RPMI8226 (cell line): Measurements from ENCODE around the gene TINAGL1.
A peak's percentile ranks its signal among the peaks of the same experiment; 100 is the strongest.

Experiments
- DNase-seq: peaks from one replicate; pipeline ENCODE4 v3.0.0-alpha.2; 2015

Gene TINAGL1, protein sequence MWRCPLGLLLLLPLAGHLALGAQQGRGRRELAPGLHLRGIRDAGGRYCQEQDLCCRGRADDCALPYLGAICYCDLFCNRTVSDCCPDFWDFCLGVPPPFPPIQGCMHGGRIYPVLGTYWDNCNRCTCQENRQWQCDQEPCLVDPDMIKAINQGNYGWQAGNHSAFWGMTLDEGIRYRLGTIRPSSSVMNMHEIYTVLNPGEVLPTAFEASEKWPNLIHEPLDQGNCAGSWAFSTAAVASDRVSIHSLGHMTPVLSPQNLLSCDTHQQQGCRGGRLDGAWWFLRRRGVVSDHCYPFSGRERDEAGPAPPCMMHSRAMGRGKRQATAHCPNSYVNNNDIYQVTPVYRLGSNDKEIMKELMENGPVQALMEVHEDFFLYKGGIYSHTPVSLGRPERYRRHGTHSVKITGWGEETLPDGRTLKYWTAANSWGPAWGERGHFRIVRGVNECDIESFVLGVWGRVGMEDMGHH

DNA sequence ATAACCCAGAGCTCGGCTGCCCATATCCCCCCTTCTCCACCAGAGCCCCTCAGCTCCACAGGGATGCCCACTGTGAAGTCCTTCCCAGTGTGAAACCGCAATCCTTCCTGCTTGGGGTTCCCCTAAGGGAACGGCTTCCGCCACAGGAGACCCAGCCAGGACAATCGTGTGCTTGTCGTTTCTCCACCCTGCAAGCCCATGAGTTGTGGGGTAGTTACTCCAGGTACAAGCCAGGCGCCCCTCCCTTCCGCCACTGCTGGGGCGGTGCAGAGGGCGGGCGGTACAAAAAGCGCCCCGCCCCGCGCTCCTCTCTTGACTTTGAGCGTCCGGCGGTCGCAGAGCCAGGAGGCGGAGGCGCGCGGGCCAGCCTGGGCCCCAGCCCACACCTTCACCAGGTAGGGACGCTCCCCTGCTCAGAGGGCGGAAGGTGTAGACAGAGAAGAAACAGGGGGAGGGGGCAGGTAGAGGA is at the start of gene TINAGL1:
Gene TINAGL1, plus strand, starts transcription at position 315 of the 469 bp plus-strand sequence. CDS start 634 bp downstream, outside the sequence.
- no peak for DNase-seq

DNA sequence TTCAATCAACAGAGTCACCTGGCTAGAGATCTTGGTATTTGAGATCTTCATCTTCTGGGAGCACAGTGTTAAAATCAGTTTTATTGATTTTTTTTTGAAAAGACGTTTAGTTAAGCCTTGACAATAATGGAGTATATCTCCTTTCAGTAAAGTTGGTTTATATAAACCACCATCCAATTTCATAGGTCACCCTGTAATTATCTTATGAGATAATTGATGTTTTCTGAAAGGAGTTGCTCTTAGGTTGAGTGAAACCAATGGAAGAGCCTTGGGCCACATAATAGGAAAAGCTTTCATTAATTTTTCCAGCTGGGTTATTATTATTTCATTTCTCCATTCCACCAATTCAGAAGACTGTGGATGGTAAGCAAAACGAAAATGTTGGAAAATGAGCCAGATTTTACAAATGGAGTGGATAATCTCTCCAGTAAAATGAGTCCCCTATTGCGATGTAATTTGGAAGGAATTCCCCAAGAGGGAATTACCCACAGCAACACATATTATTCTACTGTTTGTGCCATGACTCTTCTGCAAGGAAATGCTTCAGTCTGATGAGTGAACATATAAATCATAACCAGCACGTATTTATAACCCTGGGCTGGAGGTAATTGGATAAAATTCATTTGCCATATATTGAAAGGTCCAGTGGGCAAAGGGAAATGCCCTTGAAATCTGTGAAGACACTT is 46.2 kb upstream of the TINAGL1 start:
- DNase-seq, result no peak

DNA sequence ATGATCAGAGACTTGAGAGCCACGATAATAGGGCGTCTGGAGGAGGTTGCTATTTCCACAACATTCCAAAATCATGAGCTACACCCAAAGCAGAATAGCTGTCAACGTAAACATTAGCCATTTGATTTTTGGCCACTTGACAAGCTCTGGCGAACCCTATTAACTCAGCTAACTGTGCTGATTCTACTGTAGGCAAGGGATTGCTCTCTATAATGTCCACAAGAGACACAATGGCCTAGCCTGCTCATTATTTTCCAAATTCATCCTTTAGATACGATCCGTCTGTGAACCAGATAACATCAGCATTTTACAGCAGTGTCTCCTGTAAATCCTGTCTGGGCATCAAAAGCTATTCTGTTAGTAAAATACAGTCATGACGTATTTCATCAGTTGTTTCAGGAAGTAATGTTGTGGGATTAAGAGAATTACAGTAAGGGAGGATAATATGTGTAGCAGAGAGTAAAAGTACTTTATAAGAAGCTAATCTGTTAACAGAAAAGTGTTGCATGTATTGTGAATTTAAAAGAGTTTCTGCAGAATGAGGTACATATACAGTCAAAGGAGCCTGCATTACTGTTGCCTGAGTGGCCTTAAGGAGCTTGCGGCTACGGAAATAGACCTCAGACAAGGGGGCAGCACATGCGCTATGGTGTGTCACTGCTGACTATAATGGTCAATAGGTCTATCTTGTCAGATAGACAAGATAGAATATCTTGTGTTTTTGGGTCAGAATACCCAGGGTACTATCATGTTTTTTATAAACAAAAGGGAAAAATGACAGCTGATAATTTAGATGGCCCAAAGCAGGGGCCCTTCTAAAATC is 44.9 kb upstream of the TINAGL1 start:
- no peak for DNase-seq

DNA sequence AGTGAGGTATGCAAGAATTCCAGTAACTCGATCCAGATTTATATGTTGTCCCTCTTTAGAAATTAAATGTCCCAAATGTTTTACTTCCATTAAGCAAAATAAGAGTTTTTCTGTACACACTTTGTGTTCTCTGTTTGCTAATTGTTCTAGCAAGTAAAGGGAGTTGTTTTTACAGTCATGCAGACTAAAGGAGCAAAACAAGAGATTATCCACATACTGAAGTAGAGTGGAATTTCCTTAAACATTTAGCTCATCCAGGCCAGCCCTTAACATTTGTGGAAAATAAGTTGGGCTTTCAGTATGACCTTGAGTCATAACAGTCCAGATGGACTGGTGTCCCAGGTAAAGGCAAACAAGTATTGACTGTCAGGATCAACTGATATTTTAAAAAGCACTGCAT is 44.1 kb upstream of the TINAGL1 start:
- no peak for DNase-seq

DNA sequence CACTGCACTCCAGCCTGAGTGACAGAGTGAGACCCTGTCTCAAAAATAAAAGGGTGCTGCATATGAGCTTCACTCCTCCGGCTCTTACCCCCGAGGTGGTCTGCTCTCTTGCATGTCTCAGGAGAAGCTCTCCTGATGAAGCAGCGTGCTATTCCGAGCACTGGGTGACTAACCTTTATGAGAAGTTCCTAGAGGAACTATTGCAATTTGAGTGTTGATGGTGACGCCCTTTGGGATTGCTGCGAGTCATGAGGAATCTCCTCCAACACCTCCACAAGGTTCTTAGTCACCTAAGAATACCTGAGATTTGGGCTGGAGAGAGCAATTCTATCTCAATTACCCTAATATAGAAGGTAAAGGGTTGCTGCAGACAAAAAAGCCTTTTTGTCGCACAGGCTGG is 40.8 kb upstream of the TINAGL1 start:
- DNase-seq, result no peak

DNA sequence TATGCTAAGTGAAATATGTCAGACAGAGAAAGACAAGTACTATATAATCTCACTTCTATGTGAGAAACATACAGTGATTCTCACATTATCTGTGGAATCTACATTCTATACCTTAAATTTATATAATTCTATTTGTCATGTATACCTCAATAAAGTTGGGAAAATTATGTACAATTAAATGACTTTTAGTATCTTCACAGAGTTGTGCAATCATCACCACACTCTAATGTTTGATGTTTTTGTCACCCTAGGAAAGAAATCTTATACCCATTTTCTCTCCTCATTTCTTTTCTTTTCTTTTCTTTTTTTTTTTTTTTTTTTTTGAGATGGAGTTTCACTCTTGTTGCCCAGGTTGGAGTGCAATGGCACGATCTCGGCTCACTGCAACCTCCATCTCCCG is 37.0 kb upstream of the TINAGL1 start:
- DNase-seq, result no peak

DNA sequence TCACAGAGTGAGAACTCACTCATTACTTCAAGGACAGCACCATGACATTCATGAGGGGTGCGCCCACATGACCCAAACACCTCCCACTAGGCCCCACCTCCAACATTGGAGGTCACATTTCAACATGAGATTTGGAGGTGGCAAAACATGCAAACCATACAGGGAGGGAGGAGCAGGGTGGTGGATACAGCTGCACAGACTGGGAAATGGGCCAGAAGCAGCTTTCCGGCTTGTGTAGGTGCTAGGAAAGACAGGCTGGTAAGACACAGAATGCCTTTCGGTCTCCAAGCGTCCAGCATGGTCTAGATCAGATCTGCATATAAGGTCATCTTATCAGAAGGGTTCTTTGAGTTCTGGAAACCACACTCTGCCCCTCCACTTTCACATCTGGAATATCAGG is 35.1 kb upstream of the TINAGL1 start:
- DNase-seq, result peak; percentile 57

DNA sequence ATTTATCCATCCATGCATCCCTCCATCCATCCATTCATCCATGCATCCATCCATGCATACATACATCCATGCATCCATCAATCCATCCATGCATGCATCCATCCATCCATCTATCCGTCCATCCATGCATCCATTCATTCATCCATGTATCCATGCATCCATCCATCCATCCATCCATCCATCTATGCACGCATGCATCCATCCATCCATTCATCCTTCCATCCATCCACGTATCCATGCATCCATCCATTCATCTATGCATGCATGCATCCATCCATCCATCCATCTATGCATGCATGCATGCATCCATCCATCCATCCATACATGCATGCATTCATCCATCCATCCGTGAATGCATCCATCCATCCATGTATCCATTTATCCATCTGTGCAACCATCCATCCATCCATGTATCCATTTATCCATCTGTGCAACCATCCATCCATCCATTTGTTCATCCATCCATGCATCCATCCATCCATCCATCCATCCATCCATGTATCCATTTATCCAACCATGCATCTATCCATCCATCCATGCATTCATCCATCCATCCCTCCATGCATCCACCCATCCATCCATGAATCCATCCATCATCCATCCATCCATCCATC is 30.3 kb upstream of the TINAGL1 start:
- DNase-seq, result no peak

DNA sequence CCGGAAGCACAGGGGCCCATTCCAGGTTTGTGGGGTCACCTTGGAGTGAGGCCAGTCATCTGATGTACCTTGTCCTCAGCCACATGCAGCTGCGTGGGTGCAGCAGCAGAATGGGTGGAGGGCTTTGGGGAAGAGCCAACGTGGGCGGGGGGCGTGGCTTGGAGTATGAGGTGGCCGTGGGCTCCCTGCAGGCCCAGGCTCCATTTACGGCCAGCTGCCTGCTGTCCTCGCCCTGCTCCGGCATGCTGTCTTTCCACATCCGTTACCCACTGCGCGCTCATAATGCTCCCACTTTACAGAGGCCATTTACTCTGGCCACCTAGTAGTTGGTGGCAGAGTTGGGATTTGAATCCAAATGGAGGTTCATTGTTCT is 27.8 kb upstream of the TINAGL1 start:
- no peak for DNase-seq

DNA sequence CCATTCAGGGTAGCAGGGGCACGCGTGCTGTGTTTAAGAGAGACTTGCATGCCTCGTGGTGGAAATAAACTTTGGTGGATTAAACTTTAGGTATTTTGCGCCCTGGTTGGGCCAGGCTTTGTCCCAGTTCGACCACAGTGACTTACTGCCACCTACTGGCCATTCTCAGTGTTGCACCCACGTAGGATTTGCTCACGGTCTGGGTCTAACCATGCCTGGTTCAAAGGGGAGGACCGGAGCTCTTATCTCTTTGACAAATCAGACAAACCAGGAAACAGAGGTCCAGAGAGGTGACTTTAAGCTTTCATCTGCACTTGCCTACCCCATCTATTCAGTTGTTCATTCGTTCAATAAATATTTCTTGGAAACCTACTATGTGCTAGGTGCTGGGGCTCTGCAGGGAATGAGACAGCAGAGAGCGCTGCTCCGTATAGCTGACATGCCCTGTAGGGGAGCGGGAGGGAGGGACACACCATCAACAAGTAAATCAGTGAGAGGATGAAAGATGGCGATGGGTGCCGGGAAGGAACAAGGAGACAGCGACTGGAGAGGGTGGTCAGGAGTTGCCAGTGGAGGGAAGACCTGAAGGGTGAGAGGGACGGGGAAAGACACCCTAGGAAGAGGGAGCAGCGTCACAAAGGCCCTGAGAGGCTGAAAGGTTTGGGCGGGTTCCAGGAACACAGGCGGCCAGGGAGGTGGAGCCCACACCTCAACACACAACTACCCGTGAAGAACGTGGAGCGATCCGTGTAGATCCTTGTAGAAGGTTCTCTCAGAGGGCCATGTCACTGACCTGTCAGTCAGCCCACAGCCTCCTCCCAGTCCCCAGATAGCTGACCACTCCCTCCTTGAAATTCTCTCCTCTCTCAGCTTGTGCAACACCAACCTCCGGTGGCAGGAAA is 27.2 kb upstream of the TINAGL1 start:
- peak; percentile 91 for DNase-seq

DNA sequence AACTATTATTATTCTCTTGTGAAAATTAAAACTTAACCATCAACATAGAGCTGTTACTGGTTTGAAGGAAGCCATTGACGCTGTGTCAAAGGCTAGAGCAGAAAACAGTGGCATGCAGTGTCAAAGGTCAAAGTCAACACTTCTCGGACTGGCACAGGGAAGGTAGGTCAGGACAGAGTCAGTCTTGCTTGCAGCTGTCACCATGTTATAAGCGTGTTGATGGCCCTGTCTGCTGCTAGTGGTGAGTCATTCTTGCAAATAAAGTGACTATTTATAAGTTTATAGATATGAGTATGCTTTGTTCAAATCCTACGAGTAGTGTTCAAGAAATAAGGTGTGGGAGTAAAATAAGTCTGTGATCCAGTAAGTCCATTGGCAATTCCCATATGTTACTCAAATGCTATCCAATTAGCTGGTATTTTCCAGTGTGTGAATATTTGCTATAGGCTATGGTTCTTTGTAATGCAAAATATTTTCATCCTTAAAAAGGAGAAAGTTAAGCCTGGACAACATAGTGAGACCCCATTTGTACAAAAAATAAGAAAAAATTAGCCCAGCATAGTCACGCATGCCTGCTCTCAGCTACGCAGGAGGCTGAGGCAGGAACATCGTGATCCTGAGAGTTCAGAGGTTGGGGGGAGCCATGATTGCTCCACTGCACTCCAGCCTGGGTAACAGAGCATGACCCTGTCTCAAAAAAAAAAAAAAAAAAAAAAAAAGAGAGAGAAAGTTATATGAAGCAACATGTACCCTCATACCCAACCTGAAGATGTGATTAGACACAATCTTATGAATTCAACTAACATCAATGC is 26.3 kb upstream of the TINAGL1 start:
- DNase-seq, result no peak

DNA sequence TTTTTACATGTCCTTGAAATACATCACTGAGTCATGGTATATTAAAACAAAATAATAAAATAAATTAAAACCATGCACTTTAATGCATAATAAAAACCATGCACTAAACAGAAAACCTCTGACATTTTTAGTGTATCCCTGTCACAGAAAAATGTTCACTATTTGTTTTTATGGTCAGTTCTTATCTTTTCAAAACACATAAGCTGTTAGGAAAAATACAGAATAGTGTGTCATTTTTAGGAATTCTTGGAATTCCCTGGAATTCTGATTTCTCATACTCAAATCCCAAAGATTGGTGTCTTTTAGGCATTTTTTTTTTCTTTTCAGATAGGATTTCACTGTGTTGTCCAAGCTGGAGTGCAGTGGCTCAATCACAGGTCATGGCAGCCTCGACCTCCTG is 25.1 kb upstream of the TINAGL1 start:
- no peak for DNase-seq

DNA sequence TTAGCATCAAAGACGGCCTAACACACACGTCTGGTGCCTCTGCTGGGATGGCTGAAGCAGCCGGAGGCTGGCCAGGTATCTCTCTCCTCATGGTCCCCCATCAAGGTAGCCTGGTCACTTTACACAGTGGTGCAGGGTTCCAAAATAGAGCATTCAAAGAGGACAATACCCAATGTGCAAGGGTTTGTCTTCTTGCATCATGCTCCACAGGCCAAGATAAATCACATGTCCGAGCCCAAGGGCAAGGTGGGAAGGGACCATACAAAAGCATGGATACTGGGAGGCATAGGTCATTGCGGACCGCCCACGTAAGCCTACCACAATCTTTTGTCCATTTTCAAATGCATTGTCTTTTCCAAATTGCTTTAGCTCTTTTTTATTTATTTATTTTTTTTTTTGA is 23.8 kb upstream of the TINAGL1 start:
- DNase-seq, result no peak

DNA sequence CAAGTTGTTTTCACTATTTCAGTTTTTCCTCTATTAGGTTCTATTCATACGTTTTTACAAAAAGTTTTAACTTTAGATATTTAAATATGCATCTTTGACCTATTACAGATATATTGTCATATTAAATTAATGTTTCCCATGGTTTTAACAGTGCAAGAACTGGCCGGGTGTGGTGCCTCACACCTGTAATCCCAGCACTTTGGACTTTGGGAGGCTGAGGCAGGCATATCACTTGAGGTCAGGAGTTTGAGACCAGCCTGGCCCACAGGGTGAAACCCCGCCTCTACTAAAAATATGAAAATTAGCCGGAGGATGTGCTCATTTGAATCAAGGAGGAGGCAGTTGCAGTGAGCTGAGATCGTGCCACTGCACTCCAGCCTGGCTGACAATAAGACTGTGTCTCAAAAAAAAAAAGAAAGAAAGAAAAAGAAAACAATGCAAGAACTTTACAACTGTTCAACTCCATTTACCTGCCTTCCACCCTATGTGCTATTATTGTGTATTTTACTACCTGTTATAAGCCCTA is 19.8 kb upstream of the TINAGL1 start:
- no peak for DNase-seq

DNA sequence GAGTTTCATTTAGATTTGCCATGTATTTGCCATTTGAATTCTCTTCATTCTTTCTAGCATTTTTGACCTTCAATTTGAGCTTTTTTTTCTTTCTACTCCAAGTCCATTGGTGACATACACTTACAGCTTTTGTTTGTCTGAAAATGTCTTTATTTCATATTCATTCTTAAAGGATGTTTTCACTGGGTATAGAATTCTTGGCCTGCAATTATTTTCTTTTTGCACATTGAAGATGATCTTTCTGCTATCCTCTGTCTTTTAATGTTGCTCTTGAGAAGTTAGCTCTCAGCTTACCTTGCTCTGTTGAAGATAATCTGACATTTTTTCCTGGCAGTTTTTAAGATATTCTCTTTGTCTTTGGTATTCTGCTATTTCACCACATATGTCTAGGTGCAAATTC is 16.6 kb upstream of the TINAGL1 start:
- no peak for DNase-seq

DNA sequence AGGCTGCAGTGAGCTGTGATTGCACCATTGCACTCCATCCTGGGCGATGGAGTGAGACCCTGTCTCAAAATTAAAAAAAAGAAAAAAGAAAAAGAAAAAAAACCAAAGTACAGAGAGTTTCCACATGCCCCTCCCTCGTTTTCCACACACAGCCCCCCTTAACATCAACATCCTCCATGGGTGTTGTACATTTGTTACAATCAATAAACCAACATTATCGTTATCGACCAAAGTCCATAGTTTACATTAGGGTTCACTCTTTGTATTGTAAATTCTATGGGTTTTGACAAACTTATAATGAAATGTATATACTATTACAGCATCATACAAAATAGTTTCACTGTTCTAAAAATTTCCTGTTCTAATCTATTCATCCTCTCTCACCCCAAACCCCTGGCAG is 15.9 kb upstream of the TINAGL1 start:
- DNase-seq, result no peak

DNA sequence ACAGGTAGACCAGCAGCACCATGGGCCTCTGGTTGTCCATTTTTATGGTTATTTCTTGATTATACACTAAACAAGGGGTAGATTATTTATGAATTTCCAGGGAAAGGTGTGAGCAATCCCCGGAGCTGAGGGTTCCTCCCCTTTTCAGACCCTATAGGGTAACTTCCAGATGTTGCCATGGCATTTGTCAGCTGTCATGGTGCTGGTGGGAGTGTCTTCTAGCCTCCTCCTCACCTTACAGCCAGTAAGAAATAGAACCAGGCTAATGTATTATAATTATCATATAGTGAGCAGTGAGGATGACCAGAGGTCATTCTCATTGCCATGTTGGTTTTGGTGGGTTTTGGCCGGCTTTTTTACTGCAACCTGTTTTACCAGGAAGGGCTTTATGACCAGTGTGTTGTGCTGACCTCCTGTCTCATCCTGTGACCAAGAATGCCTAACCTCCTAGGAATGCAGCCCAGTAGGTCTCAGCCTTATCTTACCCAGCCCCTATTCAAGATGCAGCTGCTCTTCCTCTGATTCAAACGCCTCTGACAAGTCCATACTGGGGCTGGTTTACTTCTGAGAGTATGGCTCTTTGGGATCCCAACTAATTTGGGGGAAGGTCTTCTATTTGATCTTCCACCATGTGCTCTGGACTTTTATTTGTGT is 13.5 kb upstream of the TINAGL1 start:
- no peak for DNase-seq

DNA sequence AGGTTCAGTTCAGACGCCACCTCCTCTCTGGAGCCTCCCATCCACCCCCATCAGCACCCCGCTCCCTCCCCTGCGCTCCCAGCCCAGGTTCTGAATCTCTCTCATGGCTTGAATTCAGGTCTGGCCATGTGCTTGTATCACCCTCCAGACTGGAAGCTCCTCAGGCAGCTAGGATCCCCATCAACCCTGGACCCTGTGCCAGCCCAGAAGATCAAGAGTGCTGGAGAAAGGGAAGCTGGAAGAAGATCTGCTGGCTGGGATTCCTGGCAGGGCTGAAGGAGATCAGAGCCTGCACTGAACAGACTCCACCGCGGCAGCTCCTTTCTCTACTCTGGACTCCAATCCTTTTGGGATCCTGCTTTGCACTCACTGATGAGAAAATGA is 11.7 kb upstream of the TINAGL1 start:
- no peak for DNase-seq

DNA sequence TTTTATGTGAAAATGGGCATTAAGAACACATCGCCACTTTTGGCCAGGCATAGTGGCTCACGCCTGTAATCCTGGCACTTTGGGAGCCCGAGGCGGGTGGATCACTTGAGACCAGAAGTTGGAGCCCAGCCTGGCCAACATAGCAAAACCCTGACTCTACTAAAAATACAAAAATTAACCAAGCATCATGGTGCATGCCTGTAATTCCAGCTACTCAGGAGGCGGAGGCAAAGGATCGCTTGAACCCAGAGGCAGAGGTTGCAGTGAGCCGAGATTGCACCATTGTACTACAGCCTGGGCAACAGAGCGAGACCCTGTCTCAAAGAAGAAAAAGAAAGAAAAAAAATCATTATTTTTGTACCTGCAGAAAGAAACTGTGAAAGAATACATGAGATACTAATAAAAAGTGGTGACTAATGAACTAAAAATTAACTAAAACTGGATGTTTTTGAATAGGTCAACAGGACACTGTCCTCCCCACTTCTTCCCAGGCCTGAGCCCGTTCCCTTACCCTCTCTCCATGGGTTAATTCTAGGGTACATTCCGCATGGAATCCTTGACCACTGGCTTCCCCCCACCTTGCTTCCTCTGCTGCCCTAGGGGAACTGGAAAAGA is 8.3 kb upstream of the TINAGL1 start:
- DNase-seq, result no peak
